OCI-LY3 (cell line): ENCODE data around the gene NAV2.
"Not testable (repeated sequence)": the region's sequence is repeated elsewhere in the genome, so short reads cannot be mapped to it uniquely, and the experiment has no call there.

Source experiments
- CTCF ChIP-seq: fragments of 200-600, 300-600 bp; sonication (generic); IDR thresholded peaks from 2 replicates; pipeline ENCODE4 v1.5.1; 2014; ENCODE audit warnings: antibody characterized with exemption, low read length, low read depth
- EZH2phosphoT487 ChIP-seq: fragments of 200-600 bp; shearing (Covaris generic); IDR thresholded peaks from 2 replicates; pipeline ENCODE4 v1.6.1; 2018; ENCODE audit warnings: antibody characterized with exemption, mixed run types, low read depth

GRCh38 chr11:20128528-20128825 is 415.8 kb downstream of the NAV2 start:
- TF ChIP-seq CTCF, EZH2phosphoT487: not testable (repeated sequence)
